ENCODE results near the gene USHBP1.

GRCh38 chr19:17259118-17259780 lies 5.3 kb downstream of the USHBP1 start:
- TF ChIP-seq EZH2 (IDR thresholded peaks at IDR 0.05) = no peak
- TF ChIP-seq, protein P1, sequence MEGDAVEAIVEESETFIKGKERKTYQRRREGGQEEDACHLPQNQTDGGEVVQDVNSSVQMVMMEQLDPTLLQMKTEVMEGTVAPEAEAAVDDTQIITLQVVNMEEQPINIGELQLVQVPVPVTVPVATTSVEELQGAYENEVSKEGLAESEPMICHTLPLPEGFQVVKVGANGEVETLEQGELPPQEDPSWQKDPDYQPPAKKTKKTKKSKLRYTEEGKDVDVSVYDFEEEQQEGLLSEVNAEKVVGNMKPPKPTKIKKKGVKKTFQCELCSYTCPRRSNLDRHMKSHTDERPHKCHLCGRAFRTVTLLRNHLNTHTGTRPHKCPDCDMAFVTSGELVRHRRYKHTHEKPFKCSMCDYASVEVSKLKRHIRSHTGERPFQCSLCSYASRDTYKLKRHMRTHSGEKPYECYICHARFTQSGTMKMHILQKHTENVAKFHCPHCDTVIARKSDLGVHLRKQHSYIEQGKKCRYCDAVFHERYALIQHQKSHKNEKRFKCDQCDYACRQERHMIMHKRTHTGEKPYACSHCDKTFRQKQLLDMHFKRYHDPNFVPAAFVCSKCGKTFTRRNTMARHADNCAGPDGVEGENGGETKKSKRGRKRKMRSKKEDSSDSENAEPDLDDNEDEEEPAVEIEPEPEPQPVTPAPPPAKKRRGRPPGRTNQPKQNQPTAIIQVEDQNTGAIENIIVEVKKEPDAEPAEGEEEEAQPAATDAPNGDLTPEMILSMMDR (IDR thresholded peaks at IDR 0.05) = no peak
